HepG2 (cell line): Measurements from ENCODE around the gene PTRH2. TPM values are rescaled to one million over a fixed set of nuclear protein-coding genes. Genes with fewer than 3 reads are reported as not detected.

ENCODE experiments used
- GATAD2A ChIP-seq: IDR thresholded peaks from 2 replicates; pipeline ENCODE4 v1.6.1; 2016
- KLF11 ChIP-seq: IDR thresholded peaks from 2 replicates; pipeline ENCODE4 v1.6.1; 2016; ENCODE audit warnings: missing compliant biosample characterization
- KMT2A ChIP-seq: sonication (generic); formaldehyde crosslinking; IDR thresholded peaks from 2 replicates; pipeline ENCODE4 v1.4.0; 2020; ENCODE audit warnings: missing genetic modification reagents
- MAFK ChIP-seq, 2 experiments: IDR thresholded peaks in 1 of 2; conservative IDR thresholded peaks in 1 of 2; 2 replicates each; pipeline ENCODE4 v1.6.1; 2011; ENCODE audit warnings: improper control_type of control experiment in 2 of 2, low read length in 2 of 2
- NR2F1 ChIP-seq, 2 experiments: fragments of 450-650 bp in 1 of 2; formaldehyde crosslinking in 1 of 2; IDR thresholded peaks; 2 replicates each; pipeline versions ENCODE4 v1.5.0 to v1.6.1; 2016 to 2020; ENCODE audit warnings: mild to moderate bottlenecking in 1 of 2, missing compliant biosample characterization in 1 of 2, missing genetic modification reagents in 1 of 2, moderate library complexity in 1 of 2
- PAF1 ChIP-seq: IDR thresholded peaks from 2 replicates; pipeline ENCODE4 v1.6.1; 2016; ENCODE audit warnings: missing genetic modification reagents, missing compliant biosample characterization
- PAX8 ChIP-seq: sonication (generic); formaldehyde crosslinking; IDR thresholded peaks from 2 replicates; pipeline ENCODE4 v1.8.0; 2022; ENCODE audit warnings: mild to moderate bottlenecking, missing genetic modification reagents, borderline replicate concordance
- PRMT3 ChIP-seq: sonication (generic); formaldehyde crosslinking; IDR thresholded peaks from 2 replicates; pipeline ENCODE4 v1.8.1; 2022; ENCODE audit warnings: low read depth, mild to moderate bottlenecking, moderate library complexity, missing genetic modification reagents, borderline replicate concordance
- RARA ChIP-seq: IDR thresholded peaks from 2 replicates; pipeline ENCODE4 v1.6.1; 2016; ENCODE audit warnings: missing genetic modification reagents, missing compliant biosample characterization
- RBFOX2 ChIP-seq: fragments of 200-400 bp; formaldehyde crosslinking; IDR thresholded peaks from 2 replicates; pipeline ENCODE4 v1.6.1; 2017; ENCODE audit warnings: low read depth, mild to moderate bottlenecking, low read length
- RBM22 ChIP-seq: fragments of 200-400 bp; formaldehyde crosslinking; optimal IDR thresholded peaks from 2 replicates; pipeline ENCODE3; 2017; ENCODE audit warnings: mild to moderate bottlenecking, low read length, moderate library complexity
- SIN3B ChIP-seq: fragments of 150-350 bp; IDR thresholded peaks from 2 replicates; pipeline ENCODE4 v1.6.1; 2014; ENCODE audit warnings: low read length
- ZFAT ChIP-seq: sonication (generic); formaldehyde crosslinking; conservative IDR thresholded peaks from 2 replicates; pipeline ENCODE4 v1.8.1; 2023; ENCODE audit warnings: missing genetic modification reagents, inconsistent platforms
- ZNF567 ChIP-seq: sonication (generic); formaldehyde crosslinking; IDR thresholded peaks from 2 replicates; pipeline ENCODE4 v1.8.1; 2023; ENCODE audit warnings: mild to moderate bottlenecking, missing genetic modification reagents, borderline replicate concordance
- ZNF749 ChIP-seq: sonication (generic); formaldehyde crosslinking; IDR thresholded peaks from 2 replicates; pipeline ENCODE4 v1.8.0; 2022; ENCODE audit warnings: mild to moderate bottlenecking, missing genetic modification reagents, moderate library complexity, borderline replicate concordance
- ZXDC ChIP-seq: sonication (generic); formaldehyde crosslinking; IDR thresholded peaks from 2 replicates; pipeline ENCODE4 v1.5.0; 2020; ENCODE audit warnings: mild to moderate bottlenecking, missing genetic modification reagents
- polyA plus RNA-seq, 8 experiments: library from polyadenylated mRNA; depleted of rRNA in 3 of 8; stranded (reverse) in 7 of 8; unstranded in 1 of 8; fragments of >200 nt; fragmentation: Illumina TruSeq in 4 of 8; extraction: Trizol in 4 of 8; gene quantifications; 2 replicates each; pipeline versions ENCODE4 v1.2.1 to v1.2.3, GENCODE V29; 2011 to 2016; ENCODE audit warnings: low read depth in 4 of 8, missing spikeins in 1 of 8, mixed read lengths in 1 of 8; ENCODE audit not compliant: insufficient read depth in 1 of 8
- total RNA-seq, 5 experiments: library from RNA; depleted of rRNA; stranded (reverse); fragments of >200 nt; fragmentation: Illumina TruSeq; extraction: Trizol; gene quantifications; 2 replicates each; pipeline ENCODE4 v1.2.3, GENCODE V29; 2016; ENCODE audit warnings: low read depth in 1 of 5

Gene PTRH2
- total and polyA plus RNA-seq, 2 of the 13 experiments (the other 11 are each of a cell fraction or from before 2014, with no cell fraction given): 67.7 to 83.3 TPM

- no peak for TF ChIP-seq MAFK (conservative IDR thresholded peaks at IDR 0.05 in 1 of 2, IDR thresholded peaks at IDR 0.05 in 1 of 2; ENCODE audit: low read length in 2 of 2)
- no peak for TF ChIP-seq PAX8
- TF ChIP-seq NR2F1 (CRISPR knock-in tag; IDR thresholded peaks at IDR 0.05): peak in 1 of 2 experiments; percentile 41; a peak in 1 of 4 replicates
- no peak for TF ChIP-seq KMT2A (CRISPR knock-in tag)
- no peak for TF ChIP-seq ZXDC (CRISPR knock-in tag)
- no peak for TF ChIP-seq GATAD2A (CRISPR knock-in tag)
- TF ChIP-seq ZNF749 (CRISPR knock-in tag): no peak
- TF ChIP-seq ZFAT: no peak
- no peak for TF ChIP-seq RARA (CRISPR knock-in tag)
- TF ChIP-seq RBFOX2: peak; percentile 46; the same call in 1 of the 2 replicates
- TF ChIP-seq PRMT3 (CRISPR knock-in tag): no peak
- TF ChIP-seq SIN3B: no peak
- no peak for TF ChIP-seq KLF11 (CRISPR knock-in tag)
- TF ChIP-seq PAF1 (CRISPR knock-in tag): peak; percentile 67; the same call in 1 of the 2 replicates
- peak; percentile 95 for TF ChIP-seq RBM22
- 0 out of 2 replicates have a peak, but pooled peaks have one; percentile 33 for TF ChIP-seq ZNF567 (CRISPR knock-in tag)
Measured at GRCh38 chr17:59696682-59697277, 10.4 kb downstream of the PTRH2 start (continued).
